HepG2 (cell line): ENCODE results near the gene SLC35A3. TPM values are rescaled to one million over a fixed set of nuclear protein-coding genes. Genes with fewer than 3 reads are reported as not detected.

ENCODE experiments used
- BHLHE40 ChIP-seq: IDR thresholded peaks from 2 replicates; pipeline ENCODE4 v1.6.1; 2011; ENCODE audit warnings: low read length, improper control_type of control experiment
- CHD4 ChIP-seq: fragments of 200-600 bp; sonication (generic); IDR thresholded peaks from 2 replicates; pipeline ENCODE4 v1.7.0; 2017; ENCODE audit warnings: mild to moderate bottlenecking, low read length, borderline replicate concordance
- FUBP1 ChIP-seq: sonication (generic); formaldehyde crosslinking; IDR thresholded peaks from 2 replicates; pipeline ENCODE4 v1.5.1; 2020; ENCODE audit warnings: missing genetic modification reagents, mild to moderate bottlenecking, borderline replicate concordance
- GFI1 ChIP-seq: sonication (generic); formaldehyde crosslinking; IDR thresholded peaks from 2 replicates; pipeline ENCODE4 v1.5.0; 2020; ENCODE audit warnings: missing genetic modification reagents, mild to moderate bottlenecking, borderline replicate concordance
- ISL2 ChIP-seq: sonication (generic); formaldehyde crosslinking; IDR thresholded peaks from 2 replicates; pipeline ENCODE4 v1.5.0; 2020; ENCODE audit warnings: missing genetic modification reagents
- LCORL ChIP-seq, 2 experiments: fragments of 450-650 bp in 1 of 2; sonication (generic) in 1 of 2; formaldehyde crosslinking in 1 of 2; IDR thresholded peaks; 2 replicates each; pipeline versions ENCODE4 v1.5.0 to v1.6.1; 2017 to 2020; ENCODE audit warnings: antibody characterized with exemption in 1 of 2, missing genetic modification reagents in 1 of 2
- MTF2 ChIP-seq: sonication (generic); formaldehyde crosslinking; IDR thresholded peaks from 2 replicates; pipeline ENCODE4 v1.5.0; 2020; ENCODE audit warnings: missing genetic modification reagents, borderline replicate concordance
- MXD4 ChIP-seq: IDR thresholded peaks from 2 replicates; pipeline ENCODE4 v1.6.1; 2016; ENCODE audit warnings: mild to moderate bottlenecking, missing biosample characterization, missing genetic modification reagents
- NCOA1 ChIP-seq: sonication (generic); formaldehyde crosslinking; IDR thresholded peaks from 2 replicates; pipeline ENCODE4 v1.9.0; 2021; ENCODE audit warnings: missing genetic modification reagents
- NFYC ChIP-seq: IDR thresholded peaks from 2 replicates; pipeline ENCODE4 v1.6.1; 2016; ENCODE audit warnings: missing genetic modification reagents, missing compliant biosample characterization
- NR0B2 ChIP-seq: sonication (generic); formaldehyde crosslinking; IDR thresholded peaks from 2 replicates; pipeline ENCODE4 v1.4.0; 2020; ENCODE audit warnings: mild to moderate bottlenecking, missing genetic modification reagents
- SMAD9 ChIP-seq: sonication (generic); formaldehyde crosslinking; IDR thresholded peaks from 2 replicates; pipeline ENCODE4 v1.5.1; 2020; ENCODE audit warnings: mild to moderate bottlenecking, missing genetic modification reagents
- ZBTB1 ChIP-seq: sonication (generic); formaldehyde crosslinking; IDR thresholded peaks from 2 replicates; pipeline ENCODE4 v1.4.0; 2020; ENCODE audit warnings: missing genetic modification reagents, borderline replicate concordance
- ZBTB3 ChIP-seq: sonication (generic); formaldehyde crosslinking; IDR thresholded peaks from 2 replicates; pipeline ENCODE4 v1.4.0; 2020; ENCODE audit warnings: low read depth, mild to moderate bottlenecking, moderate library complexity, missing genetic modification reagents, borderline replicate concordance
- ZNF264 ChIP-seq: sonication (generic); formaldehyde crosslinking; IDR thresholded peaks from 2 replicates; pipeline ENCODE4 v1.4.0; 2020; ENCODE audit warnings: missing genetic modification reagents
- ZNF292 ChIP-seq: sonication (generic); formaldehyde crosslinking; IDR thresholded peaks from 2 replicates; pipeline ENCODE4 v1.8.1; 2022; ENCODE audit warnings: mild to moderate bottlenecking, low read depth, missing genetic modification reagents, borderline replicate concordance
- ZNF367 ChIP-seq: sonication (generic); formaldehyde crosslinking; IDR thresholded peaks from 2 replicates; pipeline ENCODE4 v1.4.0; 2020; ENCODE audit warnings: missing genetic modification reagents, borderline replicate concordance
- ZNF484 ChIP-seq: sonication (generic); formaldehyde crosslinking; IDR thresholded peaks from 2 replicates; pipeline ENCODE4 v1.5.1; 2020; ENCODE audit warnings: mild to moderate bottlenecking, low read depth, missing genetic modification reagents, borderline replicate concordance
- ZNF558 ChIP-seq: sonication (generic); formaldehyde crosslinking; IDR thresholded peaks from 2 replicates; pipeline ENCODE4 v1.9.0; 2022; ENCODE audit warnings: mild to moderate bottlenecking, missing genetic modification reagents, borderline replicate concordance
- ZNF569 ChIP-seq: sonication (generic); formaldehyde crosslinking; IDR thresholded peaks from 2 replicates; pipeline ENCODE4 v1.5.0; 2020; ENCODE audit warnings: mild to moderate bottlenecking, missing genetic modification reagents, moderate library complexity, borderline replicate concordance
- ZNF672 ChIP-seq: sonication (generic); formaldehyde crosslinking; IDR thresholded peaks from 2 replicates; pipeline ENCODE4 v1.8.1; 2022; ENCODE audit warnings: missing genetic modification reagents
- ZNF703 ChIP-seq: sonication (generic); formaldehyde crosslinking; IDR thresholded peaks from 2 replicates; pipeline ENCODE4 v1.5.1; 2020; ENCODE audit warnings: missing genetic modification reagents, mild to moderate bottlenecking, moderate library complexity, borderline replicate concordance
- ZNF720 ChIP-seq: sonication (generic); formaldehyde crosslinking; IDR thresholded peaks from 2 replicates; pipeline ENCODE4 v1.4.0; 2020; ENCODE audit warnings: missing genetic modification reagents
- ZNF816 ChIP-seq: sonication (generic); formaldehyde crosslinking; IDR thresholded peaks from 2 replicates; pipeline ENCODE4 v1.8.0; 2022; ENCODE audit warnings: missing genetic modification reagents, mild to moderate bottlenecking, borderline replicate concordance
- ZSCAN25 ChIP-seq: sonication (generic); formaldehyde crosslinking; IDR thresholded peaks from 2 replicates; pipeline ENCODE4 v1.8.0; 2022; ENCODE audit warnings: mild to moderate bottlenecking, missing genetic modification reagents
- ZXDC ChIP-seq: sonication (generic); formaldehyde crosslinking; IDR thresholded peaks from 2 replicates; pipeline ENCODE4 v1.5.0; 2020; ENCODE audit warnings: mild to moderate bottlenecking, missing genetic modification reagents
- ZZZ3 ChIP-seq: sonication (generic); formaldehyde crosslinking; IDR thresholded peaks from 2 replicates; pipeline ENCODE4 v1.4.0; 2020; ENCODE audit warnings: missing genetic modification reagents, mild to moderate bottlenecking, borderline replicate concordance
- polyA plus RNA-seq, 8 experiments: library from polyadenylated mRNA; depleted of rRNA in 3 of 8; stranded (reverse) in 7 of 8; unstranded in 1 of 8; fragments of >200 nt; fragmentation: Illumina TruSeq in 4 of 8; extraction: Trizol in 4 of 8; gene quantifications; 2 replicates each; pipeline versions ENCODE4 v1.2.1 to v1.2.3, GENCODE V29; 2011 to 2016; ENCODE audit warnings: low read depth in 4 of 8, missing spikeins in 1 of 8, mixed read lengths in 1 of 8; ENCODE audit not compliant: insufficient read depth in 1 of 8
- total RNA-seq, 5 experiments: library from RNA; depleted of rRNA; stranded (reverse); fragments of >200 nt; fragmentation: Illumina TruSeq; extraction: Trizol; gene quantifications; 2 replicates each; pipeline ENCODE4 v1.2.3, GENCODE V29; 2016; ENCODE audit warnings: low read depth in 1 of 5

Gene SLC35A3
- total and polyA plus RNA-seq, 2 of the 13 experiments (the other 11 are each of a cell fraction or from before 2014, with no cell fraction given): 11.2 to 24.9 TPM

- TF ChIP-seq NR0B2 (CRISPR knock-in tag) (no peak), ZNF292 (CRISPR knock-in tag) (no peak), NCOA1 (CRISPR knock-in tag) (no peak), NFYC (CRISPR knock-in tag) (no peak), GFI1 (CRISPR knock-in tag) (0 out of 2 replicates have a peak, but pooled peaks have one; percentile 0), ZNF367 (CRISPR knock-in tag) (0 out of 2 replicates have a peak, but pooled peaks have one; percentile 48), ZBTB3 (no peak), BHLHE40 (no peak), ZNF558 (CRISPR knock-in tag) (no peak), MXD4 (no peak), ZNF484 (CRISPR knock-in tag) (no peak), ZSCAN25 (CRISPR knock-in tag) (no peak), CHD4 (0 out of 2 replicates have a peak, but pooled peaks have one; percentile 38), ISL2 (CRISPR knock-in tag) (no peak), FUBP1 (CRISPR knock-in tag) (no peak), LCORL (IDR thresholded peaks at IDR 0.05) (no peak), LCORL (CRISPR knock-in tag; IDR thresholded peaks at IDR 0.05) (no peak), ZNF672 (CRISPR knock-in tag) (no peak), ZNF720 (no peak), ZXDC (no peak), ZZZ3 (CRISPR knock-in tag) (no peak), ZNF569 (CRISPR knock-in tag) (no peak), SMAD9 (CRISPR knock-in tag) (no peak; the same call in 1 of the 2 replicates), ZNF264 (no peak), MTF2 (CRISPR knock-in tag) (no peak), ZBTB1 (CRISPR knock-in tag) (no peak), ZNF816 (CRISPR knock-in tag) (no peak), ZNF703 (CRISPR knock-in tag) (no peak)
Observed at GRCh38 chr1:99969260-99969728, 502 bp upstream of the SLC35A3 start (continued).
